H1 (cell line): ENCODE data around the gene PLA2G2E. TPM values are rescaled to one million over a fixed set of nuclear protein-coding genes. Genes with fewer than 3 reads are reported as not detected.

Source experiments
- CTCF ChIA-PET: fragments of 300-600 bp; sonication (Branson Sonifier 250); formaldehyde crosslinking; loops from one replicate; lab custom pipeline; 2021; ENCODE audit not compliant: partially characterized antibody; lab: Charles Lee
- POLR2A ChIA-PET: fragments of 300-600 bp; sonication (Branson Sonifier 250); formaldehyde crosslinking; loops from one replicate; lab custom pipeline; 2021; ENCODE audit warnings: inconsistent platforms; ENCODE audit not compliant: partially characterized antibody; lab: Charles Lee
- DNase-seq, 2 experiments: peaks; one replicate each; pipeline versions ENCODE4 v3.0.0 to v3.0.0-alpha.2; 2010 to 2022; ENCODE audit warnings: low spot score in 2 of 2, low read depth in 1 of 2, mixed read lengths in 1 of 2
- FAIRE-seq: peaks from 2 replicates; lab custom pipeline; 2011; peaks lifted over from hg19 to GRCh38; lab: Jason Lieb, UNC
- H2AFZ ChIP-seq: 2 replicates; pipeline ENCODE4 v1.8.1; 2012; ENCODE audit warnings: low read length, inconsistent platforms
- H2AK5ac ChIP-seq: 2 replicates; pipeline ENCODE4 v1.6.1; 2013; ENCODE audit warnings: low read depth, low read length
- H2BK120ac ChIP-seq: replicated peaks from 2 replicates; pipeline ENCODE3; 2013; ENCODE audit warnings: low read depth, low read length, inconsistent platforms
- H2BK12ac ChIP-seq: 2 replicates; pipeline ENCODE4 v1.6.1; 2013; ENCODE audit warnings: low read depth, low read length
- H2BK15ac ChIP-seq: 2 replicates; pipeline ENCODE4 v1.6.1; 2013; ENCODE audit warnings: low read length
- H2BK20ac ChIP-seq: 2 replicates; pipeline ENCODE4 v1.6.1; 2013; ENCODE audit warnings: low read length
- H2BK5ac ChIP-seq: 2 replicates; pipeline ENCODE4 v1.6.1; 2013; ENCODE audit warnings: low read depth, low read length
- H3K14ac ChIP-seq: 2 replicates; pipeline ENCODE4 v1.6.1; 2013; ENCODE audit warnings: inconsistent platforms; ENCODE audit not compliant: insufficient read length
- H3K18ac ChIP-seq: 2 replicates; pipeline ENCODE4 v1.6.1; 2013; ENCODE audit warnings: low read length; ENCODE audit errors: extremely low read depth
- H3K23ac ChIP-seq: 2 replicates; pipeline ENCODE4 v1.6.1; 2013; ENCODE audit warnings: inconsistent platforms; ENCODE audit not compliant: insufficient read length
- H3K23me2 ChIP-seq: 2 replicates; pipeline ENCODE4 v1.6.1; 2013; ENCODE audit warnings: low read depth, low read length
- H3K27ac ChIP-seq: 2 replicates; pipeline ENCODE4 v1.6.1; 2011; ENCODE audit warnings: low read depth, low read length, inconsistent platforms
- H3K27me3 ChIP-seq, 4 experiments: replicated peaks in 1 of 4; 1 replicate in 1 of 4; 2 replicates in 3 of 4; pipeline versions ENCODE4 v1.6.1 to v1.8.1; 2011 to 2013; ENCODE audit warnings: low read length in 3 of 4, mild to moderate bottlenecking in 3 of 4, inconsistent platforms in 2 of 4, mixed read lengths in 2 of 4, moderate library complexity in 1 of 4; ENCODE audit not compliant: control insufficient read depth in 3 of 4, insufficient read depth in 3 of 4; ENCODE audit errors: extremely low read depth in 1 of 4
- H3K36me3 ChIP-seq, 4 experiments: 2 replicates each; pipeline versions ENCODE4 v1.6.1 to v1.8.1; 2011 to 2013; ENCODE audit warnings: mild to moderate bottlenecking in 4 of 4, low read length in 3 of 4, moderate library complexity in 2 of 4, control low read depth in 1 of 4, inconsistent platforms in 1 of 4; ENCODE audit not compliant: insufficient read depth in 4 of 4, control insufficient read depth in 2 of 4
- H3K4ac ChIP-seq: replicated peaks from 2 replicates; pipeline ENCODE3; 2013; ENCODE audit warnings: low read length, low read depth, mixed read lengths, inconsistent platforms; ENCODE audit not compliant: insufficient read length
- H3K4me1 ChIP-seq, 4 experiments: replicated peaks in 1 of 4; 1 replicate in 1 of 4; 2 replicates in 3 of 4; pipeline versions ENCODE4 v1.6.1 to v1.8.1; 2011 to 2013; ENCODE audit warnings: low read length in 3 of 4, inconsistent platforms in 2 of 4, mixed read lengths in 1 of 4; ENCODE audit not compliant: insufficient read depth in 4 of 4, control insufficient read depth in 3 of 4
- H3K4me2 ChIP-seq, 2 experiments: 2 replicates each; pipeline versions ENCODE4 v1.6.1 to v1.8.1; 2011 to 2013; ENCODE audit warnings: low read depth in 2 of 2, low read length in 2 of 2, control low read depth in 1 of 2, inconsistent platforms in 1 of 2, mild to moderate bottlenecking in 1 of 2; ENCODE audit not compliant: insufficient read depth in 1 of 2
- H3K4me3 ChIP-seq, 4 experiments: fragments of 200-600, 300-600 bp in 1 of 4; sonication (generic), shearing (Covaris generic), sonication (Bioruptor Twin) in 1 of 4; 2 replicates each; pipeline versions ENCODE4 v1.5.1 to v1.8.1; 2011 to 2016; ENCODE audit warnings: low read length in 4 of 4, low read depth in 3 of 4, control low read depth in 2 of 4, inconsistent platforms in 2 of 4, mild to moderate bottlenecking in 2 of 4, mixed read lengths in 1 of 4, moderate library complexity in 1 of 4; ENCODE audit not compliant: insufficient read depth in 2 of 4; ENCODE audit errors: extremely low read depth in 1 of 4
- H3K56ac ChIP-seq: replicated peaks from 2 replicates; pipeline ENCODE3; 2013; ENCODE audit warnings: low read depth, mild to moderate bottlenecking, mixed read lengths, low read length, inconsistent platforms; ENCODE audit not compliant: insufficient read length
- H3K79me1 ChIP-seq: 2 replicates; pipeline ENCODE4 v1.6.1; 2013; ENCODE audit warnings: low read depth, low read length, control low read depth
- H3K79me2 ChIP-seq, 2 experiments: 2 replicates each; pipeline versions ENCODE4 v1.6.1 to v1.8.1; 2012 to 2013; ENCODE audit warnings: low read length in 2 of 2, mild to moderate bottlenecking in 2 of 2, inconsistent platforms in 1 of 2; ENCODE audit not compliant: insufficient read depth in 2 of 2, control insufficient read depth in 1 of 2
- H3K9ac ChIP-seq, 4 experiments: replicated peaks in 1 of 4; 1 replicate in 1 of 4; 2 replicates in 3 of 4; pipeline versions ENCODE4 v1.6.1 to v1.8.1; 2011 to 2013; ENCODE audit warnings: low read depth in 3 of 4, low read length in 3 of 4, control low read depth in 2 of 4, mild to moderate bottlenecking in 2 of 4, moderate library complexity in 2 of 4, inconsistent platforms in 1 of 4; ENCODE audit errors: extremely low read depth in 1 of 4
- H3K9me3 ChIP-seq, 2 experiments: 2 replicates each; pipeline versions ENCODE4 v1.6.1 to v1.8.1; 2012 to 2013; ENCODE audit warnings: mild to moderate bottlenecking in 2 of 2, moderate library complexity in 2 of 2, control low read depth in 1 of 2, inconsistent platforms in 1 of 2, low read depth in 1 of 2, low read length in 1 of 2, mixed read lengths in 1 of 2; ENCODE audit not compliant: insufficient read depth in 2 of 2
- H4K20me1 ChIP-seq, 2 experiments: replicated peaks in 1 of 2; 2 replicates each; pipeline versions ENCODE3 to v1.8.1; 2011 to 2013; ENCODE audit warnings: inconsistent platforms in 2 of 2, low read length in 2 of 2, mild to moderate bottlenecking in 1 of 2; ENCODE audit not compliant: insufficient read depth in 2 of 2, control insufficient read depth in 1 of 2
- H4K5ac ChIP-seq: 2 replicates; pipeline ENCODE4 v1.6.1; 2013; ENCODE audit warnings: low read length, low read depth, mixed read lengths, inconsistent platforms; ENCODE audit not compliant: insufficient read length
- H4K8ac ChIP-seq: 2 replicates; pipeline ENCODE4 v1.8.0; 2013; ENCODE audit warnings: mild to moderate bottlenecking, moderate library complexity, low read length, inconsistent platforms; ENCODE audit not compliant: insufficient read depth; ENCODE audit errors: extremely low read depth
- H4K91ac ChIP-seq: replicated peaks from 2 replicates; pipeline ENCODE3; 2013; ENCODE audit warnings: low read length, mixed read lengths, inconsistent platforms; ENCODE audit not compliant: insufficient read length
- CEBPB ChIP-seq: IDR thresholded peaks from 2 replicates; pipeline ENCODE4 v1.6.1; 2012; ENCODE audit warnings: low read depth, low read length
- CHD1 ChIP-seq: IDR thresholded peaks from 2 replicates; pipeline ENCODE4 v1.6.1; 2012; ENCODE audit warnings: low read depth, low read length, improper control_type of control experiment
- EZH2 ChIP-seq: fragments of 200-600 bp; sonication (generic); IDR thresholded peaks from 2 replicates; pipeline ENCODE4 v1.7.1; 2012; ENCODE audit warnings: low read depth, mild to moderate bottlenecking, moderate library complexity, low read length, inconsistent platforms; ENCODE audit not compliant: severe bottlenecking
- FOSL1 ChIP-seq: IDR thresholded peaks from 2 replicates; pipeline ENCODE4 v1.6.1; 2011; ENCODE audit warnings: mild to moderate bottlenecking, low read depth, low read length, moderate library complexity; ENCODE audit not compliant: insufficient read depth
- KDM1A ChIP-seq: fragments of 200-600, 300-600 bp; sonication (generic); IDR thresholded peaks from 2 replicates; pipeline ENCODE4 v1.7.1; 2016; ENCODE audit warnings: mild to moderate bottlenecking, low read length, borderline replicate concordance
- KDM4A ChIP-seq: IDR thresholded peaks from one replicate; pipeline ENCODE4 v1.7.1; 2012; ENCODE audit warnings: low read depth, mild to moderate bottlenecking, moderate library complexity, low read length, inconsistent platforms; ENCODE audit not compliant: severe bottlenecking
- POLR2AphosphoS5 ChIP-seq: IDR thresholded peaks from 2 replicates; pipeline ENCODE4 v1.6.1; 2011; ENCODE audit warnings: low read depth, low read length
- SAP30 ChIP-seq: fragments of 300-600 bp; sonication (generic); IDR thresholded peaks from 2 replicates; pipeline ENCODE4 v1.7.1; 2012; ENCODE audit warnings: low read length, moderate library complexity, mild to moderate bottlenecking, inconsistent platforms; ENCODE audit not compliant: insufficient read depth, insufficient replicate concordance
- WGBS, 2 experiments: shearing (Covaris generic) in 1 of 2; methylation state at CpG; one replicate each; pipeline versions ENCODE4 v1.1.6 to v1.1.7; 2013 to 2015; ENCODE audit warnings: low lambda C conversion rate in 2 of 2, mixed read lengths in 2 of 2, inconsistent platforms in 1 of 2, low coverage in 1 of 2, missing lambda C conversion rate in 1 of 2; ENCODE audit not compliant: insufficient replicate concordance in 2 of 2, insufficient coverage in 1 of 2, insufficient read length in 1 of 2; ENCODE audit errors: extremely low coverage in 1 of 2, missing lambda C conversion rate in 1 of 2; 5-methylcytosine and 5-hydroxymethylcytosine counted together
- polyA plus RNA-seq, 7 experiments: library from polyadenylated mRNA; depleted of rRNA in 3 of 7; stranded (reverse) in 5 of 7; unstranded in 2 of 7; fragments of >200 nt in 5 of 7; fragments of 200-250 nt in 2 of 7; gene quantifications; 1 replicate in 5 of 7; 2 replicates in 1 of 7; 4 replicates in 1 of 7; pipeline versions ENCODE4 v1.2.1 to v1.2.3, GENCODE V29; 2011 to 2013; ENCODE audit warnings: missing spikeins in 2 of 7, mixed read lengths in 2 of 7
- total RNA-seq: library from RNA; stranded (reverse); fragmentation: NEBNext Ultra II Directional; extraction: Animal tissue kit (Norgen Biotek cat#: 25700); gene quantifications from 2 replicates; pipeline ENCODE4 v1.2.1, GENCODE V29; 2021
- TF ChIP-seq, protein P1 (sequence below): IDR thresholded peaks from 2 replicates; pipeline ENCODE4 v1.6.1; 2012; ENCODE audit warnings: low read length, inconsistent platforms
- TF ChIP-seq, protein P2 (sequence below): IDR thresholded peaks from 2 replicates; pipeline ENCODE4 v1.6.1; 2011; ENCODE audit warnings: low read depth, mild to moderate bottlenecking, low read length; ENCODE audit not compliant: insufficient read depth

The PLA2G2E gene
- total and polyA plus RNA-seq, 2 of the 8 experiments (the other 6 are each of a cell fraction or from before 2014, with no cell fraction given), result not detected

GRCh38 chr1:19879227-19879626, 44.2 kb downstream of the PLA2G2E start:
- no peak overlapping the region for H4K8ac ChIP-seq
- H4K20me1 ChIP-seq, result peaks cover 0 to 4% of the 10 kb centered on the region in 2 experiments
- CTCF ChIA-PET, result interaction anchor here (0.7 to 2.0 kb wide), 3 partner anchors 10 to 261 kb away, joined by 3 to 7 read pairs (median 3); no protein-coding TSS in a partner anchor
- H3K9ac ChIP-seq, result no peak overlapping the region
- no peak overlapping the region for H2BK120ac ChIP-seq
- 81% methylated on average over 4 of the region's 4 CpGs; no CpG with 5 or more reads in 1 of the 2 experiments for WGBS, 2 experiments
- H4K91ac ChIP-seq, result no peak overlapping the region
- H2AK5ac ChIP-seq, result no peak overlapping the region
- H3K14ac ChIP-seq, result no peak overlapping the region
- H3K56ac ChIP-seq, result no peak overlapping the region
- no peak overlapping the region for H3K4me3 ChIP-seq
- no peak overlapping the region for H2BK20ac ChIP-seq
- H2BK15ac ChIP-seq, result no peak overlapping the region
- no peak overlapping the region for H2BK12ac ChIP-seq
- H3K9me3 ChIP-seq, result 0 out of 4 replicates have a peak, but pooled peaks cover 0 to 2% of the 10 kb centered on the region in 2 experiments
- H3K36me3 ChIP-seq, result no peaks in the 10 kb centered on the region
- H2AFZ ChIP-seq, result no peak overlapping the region
- H3K23me2 ChIP-seq, result no peaks in the 10 kb centered on the region; the same call in 1 of the 2 replicates
- no peak overlapping the region for H3K4ac ChIP-seq
- POLR2A ChIA-PET, result no interaction called here
- H3K4me1 ChIP-seq, result peaks cover 0 to 3% (median 3%) of the 10 kb centered on the region in 4 experiments; a peak in 3 of 7 replicates
- H3K79me2 ChIP-seq, result peaks cover 10 to 16% of the 10 kb centered on the region in 2 experiments
- no peak overlapping the region for H2BK5ac ChIP-seq
- H3K18ac ChIP-seq, result no peak overlapping the region
- TF ChIP-seq KDM4A (no peak), FOSL1 (no peak), CEBPB (no peak), CHD1 (no peak), POLR2AphosphoS5 (no peak), SAP30 (no peak), KDM1A (no peak), EZH2 (no peak)
- TF ChIP-seq, protein P1, sequence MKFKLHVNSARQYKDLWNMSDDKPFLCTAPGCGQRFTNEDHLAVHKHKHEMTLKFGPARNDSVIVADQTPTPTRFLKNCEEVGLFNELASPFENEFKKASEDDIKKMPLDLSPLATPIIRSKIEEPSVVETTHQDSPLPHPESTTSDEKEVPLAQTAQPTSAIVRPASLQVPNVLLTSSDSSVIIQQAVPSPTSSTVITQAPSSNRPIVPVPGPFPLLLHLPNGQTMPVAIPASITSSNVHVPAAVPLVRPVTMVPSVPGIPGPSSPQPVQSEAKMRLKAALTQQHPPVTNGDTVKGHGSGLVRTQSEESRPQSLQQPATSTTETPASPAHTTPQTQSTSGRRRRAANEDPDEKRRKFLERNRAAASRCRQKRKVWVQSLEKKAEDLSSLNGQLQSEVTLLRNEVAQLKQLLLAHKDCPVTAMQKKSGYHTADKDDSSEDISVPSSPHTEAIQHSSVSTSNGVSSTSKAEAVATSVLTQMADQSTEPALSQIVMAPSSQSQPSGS, result no peak
- TF ChIP-seq, protein P2, sequence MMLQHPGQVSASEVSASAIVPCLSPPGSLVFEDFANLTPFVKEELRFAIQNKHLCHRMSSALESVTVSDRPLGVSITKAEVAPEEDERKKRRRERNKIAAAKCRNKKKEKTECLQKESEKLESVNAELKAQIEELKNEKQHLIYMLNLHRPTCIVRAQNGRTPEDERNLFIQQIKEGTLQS, result no peak
- DNase-seq (no peak), FAIRE-seq (no peak)
- H4K5ac ChIP-seq, result no peak overlapping the region
- H3K4me2 ChIP-seq, result no peak overlapping the region
- no peaks in the 10 kb centered on the region for H3K27me3 ChIP-seq
- no peak overlapping the region for H3K23ac ChIP-seq
- no peaks in the 10 kb centered on the region; the same call in 1 of the 2 replicates for H3K79me1 ChIP-seq
- H3K27ac ChIP-seq, result no peak overlapping the region
